Left renal cortex interstitium (tissue), 4 donors: ENCODE results near the gene TMEM117. TPM values are rescaled to one million over a fixed set of nuclear protein-coding genes. Genes with fewer than 3 reads are reported as not detected.
"Not testable (repeated sequence)": the region's sequence is repeated elsewhere in the genome, so short reads cannot be mapped to it uniquely, and the experiment has no call there.

ENCODE experiments used
- DNase-seq, 4 donors: peaks; one replicate each; pipeline ENCODE4 v3.0.0-alpha.2; 2013; ENCODE audit warnings: low read depth in 4 of 4, low spot score in 2 of 4, missing footprints in 1 of 4
- polyA plus RNA-seq, 4 donors: library from polyadenylated mRNA; unstranded; fragments of 120-200 nt; gene quantifications; one replicate each; pipeline ENCODE4 v1.2.1, GENCODE V29; 2013; ENCODE audit not compliant: insufficient read length in 4 of 4

The TMEM117 gene
- polyA plus RNA-seq, 4 donors: 12.4 to 16.4 (median 13.5) TPM

DNA sequence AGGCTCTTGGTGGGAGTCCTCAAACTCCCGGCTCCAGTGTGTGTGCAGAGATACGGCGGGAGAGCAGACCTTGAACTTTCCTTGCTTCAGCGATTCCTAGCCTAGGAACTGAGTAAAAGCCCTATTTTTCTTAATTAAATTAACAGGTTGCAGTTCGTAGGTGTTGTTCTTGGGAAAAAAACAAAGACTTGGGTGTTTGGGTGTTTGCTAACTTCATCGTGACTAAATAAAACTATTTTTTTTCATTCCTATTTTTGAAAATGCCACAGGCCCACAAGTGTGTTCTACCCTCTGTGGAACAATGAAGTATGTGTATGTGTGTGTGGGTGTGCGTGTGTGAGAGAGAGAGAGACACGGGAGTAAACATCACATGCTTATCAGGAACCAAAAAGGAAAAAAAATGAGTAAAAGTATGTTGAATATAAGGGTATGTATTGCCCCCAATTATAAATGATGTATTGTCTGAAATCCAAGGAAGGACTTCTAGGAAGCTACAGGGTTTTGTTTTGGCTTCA, 651 bp downstream of the TMEM117 start:
- peak in 2 of 4 donors; percentile 23 to 60 for DNase-seq

DNA sequence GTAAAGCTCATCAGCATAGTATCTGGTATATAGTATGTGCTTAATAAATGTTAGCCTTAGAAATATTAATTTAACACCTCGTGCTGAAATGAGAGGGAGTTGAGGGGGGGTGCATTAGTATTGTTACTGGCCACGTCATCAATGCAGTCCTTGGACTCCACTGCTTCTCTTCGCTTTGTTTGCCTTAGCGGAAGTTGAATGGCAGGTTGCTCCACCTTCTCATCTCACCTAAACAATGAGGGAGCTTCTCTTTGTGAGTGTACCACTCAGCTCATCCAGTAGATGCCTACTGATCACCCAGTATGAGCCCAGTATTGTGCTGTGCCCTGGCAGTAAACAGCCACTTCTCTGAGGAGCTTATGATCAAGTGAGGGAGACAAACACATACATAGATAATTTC, 4.5 kb downstream of the TMEM117 start:
- no peak for DNase-seq

DNA sequence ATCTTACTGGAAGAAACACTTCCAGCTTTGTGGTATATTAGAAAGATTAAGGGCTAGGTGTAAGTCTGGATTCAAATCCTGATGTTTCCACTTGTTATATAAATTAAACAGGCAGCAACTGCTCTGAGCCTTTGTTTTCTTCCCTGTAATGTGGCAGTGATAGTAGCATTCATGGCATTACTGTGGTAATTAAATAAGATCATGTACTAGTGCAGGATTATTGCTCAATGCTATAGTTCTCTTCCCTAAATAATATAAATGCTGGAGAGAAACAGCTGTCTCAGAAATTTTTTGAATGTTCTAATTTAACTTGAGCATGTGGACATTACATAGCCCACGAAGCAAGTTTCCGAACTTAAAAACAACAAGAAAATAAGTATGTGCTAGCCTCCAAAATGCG, 5.4 kb downstream of the TMEM117 start:
- no peak for DNase-seq

DNA sequence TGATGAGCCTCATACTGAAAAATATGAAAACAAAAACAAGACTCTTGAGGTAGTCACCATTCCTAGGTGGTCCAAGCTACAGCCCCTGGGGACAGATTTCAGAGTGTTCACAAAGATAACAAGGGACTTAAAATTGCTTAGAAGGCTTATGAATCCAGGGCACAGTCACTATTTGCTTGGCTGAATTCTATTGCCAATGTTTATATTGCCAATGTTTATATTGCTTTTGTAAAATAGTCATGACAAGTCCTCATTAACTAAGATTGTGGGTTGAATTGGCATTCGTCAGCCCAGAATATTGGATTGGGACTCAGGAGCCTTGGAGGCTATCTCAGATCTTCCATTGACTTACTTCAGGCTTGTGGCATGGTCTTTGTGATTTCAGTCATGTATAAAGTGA, 6.4 kb downstream of the TMEM117 start:
- DNase-seq: no peak

DNA sequence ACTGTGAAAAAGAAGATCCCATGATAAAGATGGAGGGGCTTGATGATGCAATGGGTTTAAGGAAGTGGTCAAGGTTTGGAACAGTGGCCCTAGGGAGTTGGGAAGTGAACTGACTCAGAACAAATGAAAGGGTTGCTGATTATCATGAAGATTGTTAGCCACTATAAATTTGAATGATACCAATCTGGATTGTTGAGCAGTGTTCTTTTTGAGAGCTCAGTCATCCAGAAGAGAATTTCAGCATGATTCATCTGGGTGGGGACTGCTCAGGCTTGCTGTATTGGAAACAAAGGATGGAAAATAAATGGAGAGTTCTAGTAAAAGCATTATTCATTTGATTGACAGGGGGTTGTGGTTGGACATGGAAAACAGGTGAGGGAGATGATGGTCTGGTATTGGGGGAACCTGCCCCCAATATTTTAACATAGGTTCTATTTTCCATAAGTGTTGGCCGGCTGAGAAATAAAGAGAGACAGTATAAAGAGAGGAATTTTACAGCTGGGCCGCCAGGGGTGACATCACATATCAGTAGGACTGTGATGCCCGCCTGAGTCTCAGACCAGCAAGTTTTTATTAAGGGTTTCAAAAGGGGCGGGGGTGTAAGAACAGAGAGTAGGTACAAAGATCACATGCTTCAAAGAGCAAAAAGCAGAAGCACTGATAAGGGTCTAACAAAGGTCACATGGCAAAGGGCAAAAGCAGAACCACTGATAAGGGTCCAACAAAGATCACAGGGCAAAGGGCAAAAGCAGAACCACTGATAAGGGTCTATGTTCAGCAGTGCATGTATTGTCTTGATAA, 11.7 kb downstream of the TMEM117 start:
- DNase-seq: not testable (repeated sequence)

DNA sequence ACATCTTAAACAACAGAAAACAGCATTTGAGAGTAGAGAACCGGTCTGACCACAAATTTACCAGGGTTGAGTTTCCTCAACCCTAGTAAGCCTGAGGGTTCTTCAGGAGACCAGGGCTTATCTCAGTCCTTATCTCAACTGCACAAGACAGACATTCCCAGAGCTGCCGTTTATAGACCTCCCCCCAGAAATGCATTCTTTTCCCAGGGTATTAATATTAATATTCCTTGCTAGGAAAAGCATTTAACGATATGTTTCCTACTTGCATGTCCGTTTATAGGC, 12.3 kb downstream of the TMEM117 start:
- no peak for DNase-seq

DNA sequence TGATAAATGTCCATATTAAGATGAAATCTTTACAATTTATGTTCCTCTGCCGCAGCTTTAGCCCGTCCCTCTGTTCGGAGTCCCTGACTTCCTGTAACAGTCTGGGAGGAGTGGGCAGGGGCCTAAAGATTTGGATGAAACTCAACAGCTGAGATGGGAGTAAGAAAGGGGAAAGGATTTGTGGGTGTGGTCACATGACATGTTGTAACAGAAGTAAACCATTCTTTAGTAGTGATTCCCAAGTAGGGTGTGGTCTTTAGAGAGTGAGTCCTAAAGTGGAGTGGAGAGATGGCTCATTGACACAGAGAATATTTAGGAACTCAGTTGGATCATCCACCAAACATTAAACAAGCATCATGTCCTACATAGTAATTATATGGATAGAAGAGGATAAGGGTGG, 12.9 kb downstream of the TMEM117 start:
- no peak for DNase-seq

DNA sequence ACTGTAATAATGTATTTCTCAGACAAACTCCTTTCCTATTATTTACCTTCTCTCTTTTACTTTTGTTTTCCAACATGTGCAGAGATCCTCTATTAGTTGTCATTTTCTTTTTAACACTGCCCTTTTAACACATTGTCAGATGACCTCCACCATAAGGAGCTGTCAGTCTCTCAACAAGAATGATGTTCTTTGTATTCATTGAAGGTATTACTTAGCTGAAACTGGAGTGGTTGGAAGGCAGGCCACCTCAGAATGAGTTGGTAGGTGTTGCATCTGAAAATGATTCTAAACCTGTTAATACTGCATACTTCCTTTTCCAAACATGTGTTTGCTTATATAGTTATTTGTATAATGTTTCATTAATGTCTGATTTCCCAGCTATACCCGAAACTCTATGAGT, 16.9 kb downstream of the TMEM117 start:
- DNase-seq: no peak

DNA sequence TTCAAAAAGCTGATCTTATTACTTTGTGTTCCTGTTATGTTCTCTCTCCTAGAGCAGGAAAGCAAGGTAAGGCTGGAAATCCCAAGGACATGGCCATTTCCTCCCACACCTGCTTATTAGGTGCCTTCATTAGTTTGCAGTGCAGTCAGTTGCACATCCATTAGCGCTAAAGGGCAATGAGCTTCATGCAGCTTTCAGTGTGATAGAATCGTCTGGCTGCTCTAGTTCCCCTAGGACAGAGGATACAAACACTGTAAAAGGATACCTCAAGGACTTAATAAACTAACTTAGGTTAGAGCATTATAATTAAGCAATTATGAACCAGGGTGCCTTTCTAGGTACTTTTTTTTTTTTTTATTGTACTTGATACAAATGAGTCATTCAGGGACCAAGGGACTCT, 21.1 kb downstream of the TMEM117 start:
- no peak for DNase-seq

DNA sequence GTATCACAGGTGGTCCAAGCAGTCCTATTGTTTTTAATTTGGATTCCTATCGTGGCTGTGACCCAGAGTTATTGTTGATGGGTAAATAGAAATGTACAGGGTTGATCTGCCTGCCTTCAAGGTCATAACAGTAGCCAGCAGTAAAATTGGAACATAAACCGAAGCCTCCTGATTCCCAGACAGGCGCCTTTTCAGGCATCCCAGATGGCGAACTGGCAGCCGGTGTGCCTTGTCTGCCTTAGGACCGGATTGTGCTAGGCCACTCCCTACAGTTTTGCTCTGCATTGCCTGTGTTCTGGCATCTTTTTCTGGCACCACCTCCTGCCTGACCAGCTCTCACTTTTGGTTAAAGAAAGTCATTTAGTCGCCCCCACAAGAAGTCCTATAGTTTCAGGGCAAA, 22.2 kb downstream of the TMEM117 start:
- no peak for DNase-seq

DNA sequence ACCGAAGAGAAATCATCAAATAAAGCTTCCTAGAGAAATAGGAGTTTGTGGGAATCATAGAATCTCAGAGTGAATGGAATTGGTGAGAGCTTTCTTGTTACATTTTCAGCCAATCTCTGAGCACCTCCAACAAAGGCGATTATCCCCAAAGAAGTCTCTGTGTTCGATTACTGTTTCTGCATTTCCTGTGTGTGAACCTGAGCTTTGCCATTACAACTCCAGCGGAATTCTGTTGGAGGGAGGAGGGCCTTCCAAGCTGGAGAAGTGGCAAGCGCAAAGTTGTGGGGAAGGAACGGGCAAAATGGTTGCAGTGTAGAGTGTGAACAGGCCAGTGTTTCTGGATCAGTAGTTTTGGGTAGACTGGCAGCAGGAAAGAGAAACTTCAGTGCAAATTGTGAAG, 23.1 kb downstream of the TMEM117 start:
- no peak for DNase-seq

DNA sequence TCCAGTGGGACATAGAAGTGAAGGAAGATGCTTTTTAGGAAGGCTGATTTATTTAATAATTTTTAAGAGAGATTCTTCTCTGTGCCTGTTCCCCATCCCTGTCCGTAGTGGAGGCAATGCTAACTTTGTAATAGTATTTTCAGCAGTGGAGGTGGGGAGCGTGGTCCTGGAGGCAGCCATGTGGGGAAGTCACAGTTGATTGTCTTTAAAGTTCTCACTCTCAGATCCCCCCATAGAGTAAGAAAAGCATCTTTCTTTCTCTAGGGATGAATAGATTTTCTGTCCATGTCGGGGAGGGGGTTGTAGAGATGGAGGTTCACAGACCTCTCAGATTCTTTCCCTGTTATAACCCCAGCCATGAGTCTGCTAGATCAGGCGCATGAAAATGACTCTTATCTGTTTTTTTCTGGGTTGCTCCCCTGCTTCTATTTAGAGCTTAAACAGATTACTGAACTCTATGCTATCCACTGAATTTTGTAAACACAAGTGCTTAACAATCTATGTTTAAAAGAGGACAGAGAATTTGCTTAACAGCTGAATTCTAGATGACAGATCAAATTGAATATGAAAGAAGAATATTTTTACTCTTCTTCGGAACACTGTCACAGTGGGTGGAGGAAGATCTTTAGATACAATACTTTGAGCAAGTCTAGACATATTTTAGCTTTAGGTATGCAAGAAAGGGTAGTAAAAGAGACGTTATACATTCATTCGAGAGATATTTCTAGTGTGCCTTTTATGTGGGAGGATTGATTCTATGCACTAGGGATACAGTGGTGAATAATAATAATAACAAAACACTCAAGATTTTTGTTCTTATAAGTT, 25.3 kb downstream of the TMEM117 start:
- DNase-seq: no peak

DNA sequence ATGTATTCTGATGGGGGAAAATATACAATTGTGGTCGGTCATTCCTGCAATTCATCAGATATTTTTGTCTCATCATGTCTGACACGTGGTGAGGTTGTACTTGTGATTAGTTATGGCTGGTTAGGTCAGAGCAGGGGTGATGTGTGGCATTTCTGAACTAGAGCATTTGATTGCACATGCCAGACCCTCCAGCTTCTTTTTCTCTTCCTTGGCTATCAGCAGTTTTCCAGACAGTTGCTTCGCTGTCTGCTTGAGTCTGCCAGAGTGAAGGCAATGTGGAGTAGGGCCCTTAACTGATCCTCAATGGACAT, 25.9 kb downstream of the TMEM117 start:
- no peak for DNase-seq

DNA sequence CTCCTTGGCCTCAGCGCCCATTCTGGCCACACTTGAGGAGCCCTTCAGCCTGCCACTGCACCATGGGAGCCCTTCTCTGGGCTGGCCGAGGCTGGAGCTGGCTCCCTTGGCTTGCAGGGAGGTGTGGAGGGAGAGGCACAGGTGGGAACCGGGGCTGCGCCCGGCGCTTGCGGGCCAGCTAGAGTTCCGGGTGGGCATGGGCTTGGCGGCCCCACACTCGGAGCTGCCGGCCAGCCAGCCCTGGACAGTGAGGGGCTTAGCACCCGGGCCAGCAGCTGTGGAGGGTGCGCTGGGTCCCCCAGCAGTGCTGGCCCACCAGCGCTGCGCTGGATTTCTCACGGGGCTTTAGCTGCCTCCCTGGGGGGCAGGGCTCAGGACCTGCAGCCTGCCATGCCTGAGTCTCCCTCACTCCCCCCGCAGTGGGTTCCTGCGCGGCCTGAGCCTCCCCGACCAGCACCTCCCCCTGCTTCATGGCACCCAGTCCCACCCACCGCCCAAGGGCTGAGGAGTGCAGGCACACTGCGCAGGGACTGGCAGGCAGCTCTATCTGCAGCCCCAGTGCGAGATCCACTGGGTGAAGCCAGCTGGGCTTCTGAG, 28.0 kb downstream of the TMEM117 start:
- DNase-seq: no peak

DNA sequence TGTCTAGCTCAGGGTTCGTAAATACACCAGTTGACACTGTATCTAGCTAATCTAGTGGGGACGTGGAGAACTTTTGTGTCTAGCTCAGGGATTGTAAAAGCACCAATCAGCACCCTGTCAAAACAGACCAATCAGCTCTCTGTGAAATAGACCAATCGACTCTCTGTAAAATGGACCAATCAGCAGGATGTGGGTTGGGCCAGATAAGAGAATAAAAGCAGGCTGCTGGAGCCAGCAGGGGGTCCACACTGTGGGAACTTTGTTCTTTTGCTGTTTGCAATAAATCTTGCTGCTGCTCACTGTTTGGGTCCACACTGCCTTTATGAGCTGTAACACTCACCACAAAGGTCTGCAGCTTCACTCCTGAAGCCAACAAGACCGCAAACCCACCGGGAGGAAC, 28.7 kb downstream of the TMEM117 start:
- not testable (repeated sequence) for DNase-seq

DNA sequence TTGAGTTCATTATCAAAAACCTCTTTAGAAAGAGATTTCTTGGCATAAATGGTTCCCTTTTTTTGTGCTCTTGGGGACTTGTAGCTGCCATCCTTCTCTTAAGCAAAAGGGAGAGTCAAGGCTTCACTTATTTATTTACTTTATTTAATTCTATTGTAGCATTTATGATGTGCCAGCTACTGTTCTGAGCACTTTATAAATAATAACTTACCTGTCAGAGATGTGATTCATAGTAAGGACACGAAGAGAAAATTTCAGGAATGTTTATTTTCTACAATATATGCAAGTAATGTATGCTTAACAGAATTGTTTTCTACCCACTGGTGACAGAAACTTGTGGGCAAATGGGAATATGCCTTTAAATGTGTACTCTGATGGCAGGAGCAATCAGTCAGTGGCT, 33.3 kb downstream of the TMEM117 start:
- no peak for DNase-seq

DNA sequence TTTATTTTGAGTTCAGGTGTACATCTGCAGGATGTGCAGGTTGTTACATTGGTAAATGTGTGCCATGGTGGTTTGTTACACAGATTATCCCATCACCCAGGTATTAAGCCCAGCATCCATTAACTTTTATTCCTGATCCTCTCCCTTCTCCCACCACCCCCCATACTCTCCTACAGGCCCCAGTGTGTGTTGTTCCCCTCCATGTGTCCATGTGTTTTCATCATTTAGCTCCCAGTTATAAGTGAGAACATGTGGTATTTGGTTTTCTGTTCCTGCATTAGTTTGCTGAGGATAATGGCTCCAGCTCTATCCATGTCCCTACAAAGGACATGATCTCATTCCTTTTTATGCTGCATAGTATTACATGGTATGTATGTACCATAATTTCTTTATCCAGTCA, 33.9 kb downstream of the TMEM117 start:
- not testable (repeated sequence) for DNase-seq

DNA sequence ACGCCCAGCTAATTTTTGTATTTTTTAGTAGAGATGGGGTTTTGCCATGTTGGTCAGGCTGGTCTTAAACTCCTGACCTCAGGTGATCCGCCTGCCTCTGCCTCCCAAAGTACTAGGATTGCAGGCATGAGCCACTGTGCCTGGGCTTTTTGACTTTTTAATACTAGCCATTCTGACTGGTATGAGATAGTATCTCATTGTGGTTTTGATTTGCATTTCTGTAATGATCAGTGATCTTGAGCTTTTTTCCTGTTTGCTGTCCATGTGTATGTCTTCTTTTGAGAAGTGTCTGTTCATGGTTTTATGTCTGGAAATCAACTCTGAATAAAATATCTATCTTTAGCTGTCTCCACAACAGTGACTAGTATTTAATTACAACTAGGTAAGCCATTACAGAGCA, 35.4 kb downstream of the TMEM117 start:
- not testable (repeated sequence) for DNase-seq

DNA sequence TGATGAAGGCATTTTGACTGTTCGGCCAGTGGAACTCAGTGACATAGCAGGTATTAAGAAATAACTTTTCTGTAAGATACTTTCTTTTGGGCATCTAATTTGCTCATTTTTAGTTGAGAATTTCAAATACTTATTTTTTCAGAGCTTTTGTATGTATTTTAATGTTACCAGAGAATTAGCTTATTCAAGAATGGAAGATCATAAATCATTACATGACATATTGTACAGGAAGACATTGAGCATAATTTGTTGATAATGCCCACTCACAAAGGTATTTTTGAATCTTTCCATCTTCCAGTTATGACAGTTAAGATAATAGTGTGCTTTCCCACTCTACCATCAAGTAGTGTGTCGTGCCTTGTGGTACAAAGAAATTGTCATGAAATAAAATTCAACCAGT, 36.5 kb downstream of the TMEM117 start:
- DNase-seq: no peak

DNA sequence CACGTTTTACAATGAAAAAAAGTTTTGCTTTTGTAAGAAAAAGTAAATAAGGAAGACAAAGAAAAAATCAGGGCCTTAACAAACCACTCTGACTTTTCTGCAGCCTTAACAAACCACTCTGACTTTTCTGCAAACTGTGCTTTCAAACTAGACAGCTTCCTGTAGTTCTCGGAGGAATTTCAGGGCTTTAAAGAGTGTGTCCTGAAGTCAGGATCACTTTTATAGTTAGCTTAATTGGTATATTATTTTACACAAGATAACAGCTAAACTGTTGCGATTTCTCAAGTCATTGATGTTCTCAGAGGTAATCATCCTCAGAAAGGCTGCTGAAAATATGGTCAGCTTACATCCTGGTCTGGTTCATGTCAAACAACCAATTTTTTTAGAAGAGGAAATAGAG, 42.2 kb downstream of the TMEM117 start:
- DNase-seq: no peak

DNA sequence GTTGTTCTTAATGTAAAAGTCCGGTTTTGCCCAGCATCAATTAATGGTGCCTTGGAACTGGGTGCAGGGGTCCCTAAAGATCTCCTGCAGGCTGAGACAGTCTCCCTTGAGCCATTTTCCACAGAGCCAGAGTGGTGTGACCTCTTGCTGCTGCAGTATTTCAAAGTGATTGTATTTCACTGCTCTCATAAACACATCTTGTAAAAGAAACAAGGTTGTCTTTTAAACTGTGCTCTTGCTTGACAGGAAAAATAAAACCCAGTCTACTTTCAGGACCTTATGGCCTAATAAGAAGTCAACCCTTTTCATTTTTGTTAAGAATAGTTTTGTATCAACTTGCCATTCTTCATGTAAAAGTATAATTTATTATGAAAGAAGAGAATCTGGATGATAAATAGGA, 44.7 kb downstream of the TMEM117 start:
- no peak for DNase-seq
